Stimulated activated CD4-positive, alpha-beta T cell treated with anti-CD3 and anti-CD28 coated beads, TNF-alpha, amount 100 ng/mL, for 1 hour (primary cell): Measurements from ENCODE around the gene SPANXN3.
"Not testable (repeated sequence)": the region's sequence is repeated elsewhere in the genome, so short reads cannot be mapped to it uniquely, and the experiment has no call there.

ENCODE experiments used
- DNase-seq, 3 donors: peaks; one replicate each; pipeline ENCODE4 v3.0.0-alpha.2; 2020; ENCODE audit warnings: low read depth in 3 of 3, low spot score in 1 of 3

SPANXN3 gene, protein sequence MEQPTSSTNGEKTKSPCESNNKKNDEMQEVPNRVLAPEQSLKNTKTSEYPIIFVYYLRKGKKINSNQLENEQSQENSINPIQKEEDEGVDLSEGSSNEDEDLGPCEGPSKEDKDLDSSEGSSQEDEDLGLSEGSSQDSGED

DNA sequence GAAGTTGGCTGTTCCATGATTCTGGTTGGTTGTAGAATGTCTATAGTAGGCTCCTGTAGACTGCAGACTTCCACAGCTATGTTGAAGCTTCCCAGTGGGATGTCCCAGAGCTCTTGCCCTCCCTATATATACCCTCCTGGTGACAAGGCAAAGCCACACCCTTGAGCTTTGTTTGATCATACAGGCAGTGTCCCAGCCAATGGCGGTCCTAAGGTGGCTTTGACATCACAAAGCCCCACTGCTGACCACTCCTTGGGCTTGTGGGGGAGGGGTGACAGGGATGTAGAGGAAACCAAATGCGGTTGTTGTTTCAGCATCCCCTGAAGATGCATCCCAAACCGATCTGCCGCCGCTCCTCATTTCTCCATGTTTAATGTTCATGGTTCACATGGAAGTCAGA, at the start of gene SPANXN3:
TSS of gene SPANXN3 (minus strand) at position 101 of the 400 bp plus-strand sequence. CDS start at position 17, 84 bp downstream.
- not testable (repeated sequence) for DNase-seq

DNA sequence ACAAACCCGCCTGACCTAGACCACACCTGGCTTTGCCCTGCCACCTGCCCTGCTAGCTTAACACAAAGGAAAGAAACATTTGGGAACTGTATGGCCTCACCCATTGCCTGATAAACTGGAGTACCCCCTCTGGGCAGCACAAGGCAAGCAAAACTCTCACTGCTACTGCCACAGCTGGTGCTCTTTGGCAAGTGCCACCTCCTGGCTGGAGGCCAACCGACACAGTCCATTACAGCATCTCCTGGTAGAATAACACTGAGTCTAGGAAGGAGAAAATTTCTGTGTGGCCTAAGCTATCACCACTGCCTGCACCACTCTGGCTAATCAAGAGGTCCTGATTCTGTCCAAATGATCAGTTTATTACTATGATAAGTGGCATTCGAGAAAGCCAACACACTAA, 18.9 kb upstream of the SPANXN3 start:
- no peak for DNase-seq

DNA sequence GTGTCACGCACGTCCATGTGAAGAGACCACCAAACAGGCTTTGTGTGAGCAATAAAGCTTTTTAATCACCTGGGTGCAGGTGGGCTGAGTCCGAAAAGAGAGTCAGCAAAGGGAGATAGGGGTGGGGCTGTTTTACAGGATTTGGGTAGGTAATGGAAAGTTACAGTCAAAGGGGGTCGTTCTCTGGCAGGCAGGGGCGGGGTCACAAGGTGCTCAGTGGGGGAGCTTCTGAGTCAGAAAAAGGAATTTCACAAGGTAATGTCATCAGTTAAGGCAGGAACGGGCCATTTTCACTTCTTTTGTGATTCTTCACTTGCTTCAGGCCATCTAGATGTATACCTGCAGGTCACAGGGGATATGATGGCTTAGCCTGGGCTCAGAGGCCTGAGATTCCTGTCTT, 15.1 kb downstream of the SPANXN3 start:
- DNase-seq = not testable (repeated sequence)

DNA sequence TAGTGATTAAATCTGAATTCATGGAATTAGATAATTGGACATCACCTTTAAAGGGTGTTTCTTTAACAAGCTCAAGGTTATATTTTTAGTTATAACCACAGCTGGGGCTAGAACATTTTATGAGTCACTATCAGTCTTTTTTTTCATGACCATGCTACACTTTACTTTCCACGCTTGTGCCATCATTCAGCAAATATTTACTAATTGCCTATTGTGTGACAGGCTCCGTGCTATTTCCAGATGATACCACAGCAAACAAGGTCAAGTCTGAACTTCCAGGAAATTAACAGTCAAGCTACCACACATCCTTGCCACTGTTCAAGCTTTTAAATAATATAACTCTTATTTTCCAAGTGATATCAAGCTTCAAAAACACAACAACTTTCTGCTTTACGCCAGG, 16.5 kb downstream of the SPANXN3 start:
- no peak for DNase-seq

DNA sequence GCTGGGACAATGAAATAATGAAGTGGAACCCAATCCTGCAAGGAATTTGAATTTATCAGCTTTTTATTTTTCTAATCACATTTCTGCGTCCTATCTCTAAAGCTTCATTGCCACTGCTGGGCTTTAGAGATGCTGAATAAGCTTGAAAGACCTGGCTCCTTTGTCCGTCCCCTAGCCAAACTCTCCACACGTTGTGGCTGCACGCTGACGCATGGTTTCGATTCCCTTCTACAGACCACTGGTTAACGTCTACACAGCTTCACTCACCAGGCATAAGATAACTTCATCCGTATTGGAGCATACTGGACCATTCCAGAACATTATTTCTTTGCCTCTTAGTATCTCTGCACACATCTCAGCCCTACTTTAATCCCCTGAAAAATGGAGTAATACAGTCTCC, 31.2 kb downstream of the SPANXN3 start:
- no peak for DNase-seq

DNA sequence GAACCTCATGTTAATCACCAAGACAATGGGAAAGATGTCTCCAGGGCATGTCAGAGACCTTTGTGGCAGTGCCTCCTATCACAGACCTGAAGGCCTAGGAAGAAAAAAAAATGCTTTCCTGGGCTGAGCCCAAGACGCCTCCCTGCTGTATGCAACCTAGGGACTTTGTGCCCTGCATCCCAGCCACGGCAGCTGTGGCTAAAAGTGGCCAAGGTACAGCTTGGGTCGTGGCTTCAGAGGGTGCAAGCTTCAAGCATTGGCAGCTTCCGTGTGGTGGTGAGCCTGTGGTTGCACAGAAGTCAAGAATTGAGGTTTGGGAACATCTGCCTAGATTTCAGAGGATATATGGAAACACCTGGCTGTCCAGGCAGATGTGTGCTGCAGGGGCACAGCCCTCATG, 40.5 kb downstream of the SPANXN3 start:
- DNase-seq = no peak

DNA sequence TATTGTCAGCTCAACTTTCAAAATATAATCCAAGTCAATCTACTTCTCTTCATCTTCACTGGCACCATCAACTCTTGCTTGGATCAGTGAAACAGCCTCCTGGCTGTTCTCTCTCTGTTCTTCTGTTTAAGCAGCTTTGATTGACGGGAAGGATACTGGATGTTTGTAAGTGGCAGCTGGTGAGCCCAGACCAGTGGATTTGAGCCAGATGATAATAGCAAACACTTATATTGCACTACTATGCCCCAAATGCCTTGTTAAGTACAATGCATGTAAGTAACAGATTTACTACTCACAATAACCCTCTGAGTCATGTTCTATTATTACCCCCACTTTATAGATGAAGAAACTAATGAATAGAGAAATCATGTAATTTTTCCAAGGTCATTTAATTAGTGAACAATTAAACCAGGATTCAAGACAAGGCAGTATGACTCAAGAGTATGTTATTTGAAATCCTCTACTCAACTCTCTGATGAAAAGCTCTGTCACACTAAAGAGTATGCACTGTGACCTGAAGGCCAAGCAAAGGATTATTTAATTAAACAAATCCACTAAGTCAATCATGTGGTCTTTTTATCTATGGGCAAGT, 44.8 kb downstream of the SPANXN3 start:
- no peak for DNase-seq

DNA sequence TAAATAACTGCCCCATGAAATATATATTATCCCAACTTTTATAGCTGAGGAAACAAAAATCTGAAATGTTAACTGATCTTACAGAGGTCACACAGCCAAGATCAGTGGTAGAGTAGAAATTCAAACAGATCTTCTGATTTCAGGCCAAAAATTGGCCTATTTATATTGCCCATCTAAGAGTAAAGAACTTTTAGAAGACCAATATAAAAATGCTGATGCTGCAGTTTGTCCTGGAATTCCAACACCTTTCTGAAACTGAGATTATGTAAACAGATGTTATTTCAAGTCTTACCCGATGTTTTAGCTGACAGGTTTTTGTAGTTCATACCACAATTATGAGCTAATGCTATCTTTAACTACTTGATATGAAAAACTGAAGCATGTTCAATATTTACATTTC, 51.1 kb downstream of the SPANXN3 start:
- DNase-seq = no peak

DNA sequence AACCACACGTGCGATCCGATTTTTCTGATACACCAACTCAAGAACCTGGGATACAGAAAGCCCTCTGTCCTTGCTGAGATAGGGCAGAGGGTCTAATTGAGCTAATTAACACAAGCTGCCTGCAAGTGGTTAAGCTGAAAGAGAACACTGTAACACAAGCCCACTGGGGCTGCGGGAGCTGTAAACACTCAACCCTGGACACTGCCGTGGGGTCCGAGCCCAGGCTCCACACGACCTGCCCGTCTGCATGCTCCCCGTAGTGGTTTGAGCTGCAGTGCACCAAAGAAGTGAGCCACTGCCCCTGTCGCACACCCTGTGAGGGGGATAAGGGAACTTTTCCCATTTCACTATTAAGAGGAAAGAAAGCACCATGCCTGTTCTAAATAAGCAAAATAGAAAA, 54.6 kb downstream of the SPANXN3 start:
- DNase-seq = no peak

DNA sequence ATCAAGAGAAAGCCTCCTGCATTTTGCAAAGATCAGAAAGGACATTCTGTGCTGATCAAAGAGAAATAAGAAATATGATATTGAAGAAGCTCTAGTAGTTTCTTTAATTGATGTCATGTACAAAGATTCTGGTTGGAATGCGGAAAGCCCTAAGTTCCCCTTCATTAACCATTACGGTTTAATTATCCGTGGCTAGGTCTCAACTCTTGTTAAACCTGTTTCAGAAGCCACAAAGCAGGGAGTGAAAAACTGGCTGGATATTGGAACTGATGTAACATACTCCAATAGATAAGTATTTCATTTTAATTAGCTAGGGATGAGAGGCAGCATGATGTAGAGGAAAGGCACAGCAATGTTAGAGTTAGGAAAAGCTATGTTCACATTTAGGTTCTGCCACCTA, 55.7 kb downstream of the SPANXN3 start:
- no peak for DNase-seq
